ENCODE measurements around the gene CLDN19.
"Not testable (repeated sequence)": the region's sequence is repeated elsewhere in the genome, so short reads cannot be mapped to it uniquely, and the experiment has no call there.

CLDN19 gene

GRCh38 chr1:42757892-42758275 lies 17.8 kb upstream of the CLDN19 start:
- Histone ChIP-seq H3K36me3 (peaks cover 6% of the 10 kb centered on the region), H3K4me3 (ENCODE audit: low read depth, low read length) (no peak overlapping the region), H3K9me3 (no peaks in the 10 kb centered on the region), H3K4me1 (no peaks in the 10 kb centered on the region), H3K27me3 (no peaks in the 10 kb centered on the region)
- DNase-seq: no peak
- no peak for TF ChIP-seq CTCF (IDR thresholded peaks at IDR 0.05; ENCODE audit: low read depth, low read length)

- no peak overlapping the region for H3K4me3 ChIP-seq (ENCODE audit: low read depth, low read length)
- peak; percentile 16 for DNase-seq
- H3K36me3 ChIP-seq: peaks cover 6% of the 10 kb centered on the region
- H3K9me3 ChIP-seq: no peaks in the 10 kb centered on the region
- TF ChIP-seq CTCF (IDR thresholded peaks at IDR 0.05; ENCODE audit: low read depth, low read length): peak; percentile 70
- no peaks in the 10 kb centered on the region for H3K27me3 ChIP-seq
- H3K4me1 ChIP-seq: no peaks in the 10 kb centered on the region
These were observed 17.2 kb upstream of the CLDN19 start for GRCh38 chr1:42756956-42757891.

- peaks cover 11% of the 10 kb centered on the region for H3K36me3 ChIP-seq
- H3K4me3 ChIP-seq (ENCODE audit: low read depth, low read length): no peak overlapping the region
- no peaks in the 10 kb centered on the region for H3K27me3 ChIP-seq
- H3K4me1 ChIP-seq: no peaks in the 10 kb centered on the region
- TF ChIP-seq CTCF (IDR thresholded peaks at IDR 0.05; ENCODE audit: low read depth, low read length): no peak
- no peak for DNase-seq
- no peaks in the 10 kb centered on the region for H3K9me3 ChIP-seq
These were observed 13.0 kb upstream of the CLDN19 start for GRCh38 chr1:42753070-42753469.

GRCh38 chr1:42752284-42752683 lies 12.2 kb upstream of the CLDN19 start:
- H3K4me1 ChIP-seq: no peaks in the 10 kb centered on the region
- no peaks in the 10 kb centered on the region for H3K27me3 ChIP-seq
- no peaks in the 10 kb centered on the region for H3K9me3 ChIP-seq
- DNase-seq: no peak
- TF ChIP-seq CTCF (IDR thresholded peaks at IDR 0.05; ENCODE audit: low read depth, low read length): no peak
- H3K4me3 ChIP-seq (ENCODE audit: low read depth, low read length): no peak overlapping the region
- peaks cover 11% of the 10 kb centered on the region for H3K36me3 ChIP-seq

GRCh38 chr1:42751511-42752070 lies 11.6 kb upstream of the CLDN19 start:
- H3K9me3 ChIP-seq; H3K4me3 ChIP-seq (ENCODE audit: low read depth, low read length); H3K4me1 ChIP-seq; DNase-seq; H3K27me3 ChIP-seq: not testable (repeated sequence)
- H3K36me3 ChIP-seq: peaks cover 13% of the 10 kb centered on the region

GRCh38 chr1:42750041-42750440 lies 10.0 kb upstream of the CLDN19 start:
- no peak for DNase-seq
- no peaks in the 10 kb centered on the region for H3K4me1 ChIP-seq
- no peak for TF ChIP-seq CTCF (IDR thresholded peaks at IDR 0.05; ENCODE audit: low read depth, low read length)
- no peaks in the 10 kb centered on the region for H3K27me3 ChIP-seq
- peaks cover 9% of the 10 kb centered on the region for H3K36me3 ChIP-seq
- H3K9me3 ChIP-seq: no peaks in the 10 kb centered on the region
- no peak overlapping the region for H3K4me3 ChIP-seq (ENCODE audit: low read depth, low read length)

All from BE2C (cell line).